Measurements from ENCODE around the gene PCDH18.
"Not testable (repeated sequence)": the region's sequence is repeated elsewhere in the genome, so short reads cannot be mapped to it uniquely, and the experiment has no call there.

The PCDH18 gene, protein sequence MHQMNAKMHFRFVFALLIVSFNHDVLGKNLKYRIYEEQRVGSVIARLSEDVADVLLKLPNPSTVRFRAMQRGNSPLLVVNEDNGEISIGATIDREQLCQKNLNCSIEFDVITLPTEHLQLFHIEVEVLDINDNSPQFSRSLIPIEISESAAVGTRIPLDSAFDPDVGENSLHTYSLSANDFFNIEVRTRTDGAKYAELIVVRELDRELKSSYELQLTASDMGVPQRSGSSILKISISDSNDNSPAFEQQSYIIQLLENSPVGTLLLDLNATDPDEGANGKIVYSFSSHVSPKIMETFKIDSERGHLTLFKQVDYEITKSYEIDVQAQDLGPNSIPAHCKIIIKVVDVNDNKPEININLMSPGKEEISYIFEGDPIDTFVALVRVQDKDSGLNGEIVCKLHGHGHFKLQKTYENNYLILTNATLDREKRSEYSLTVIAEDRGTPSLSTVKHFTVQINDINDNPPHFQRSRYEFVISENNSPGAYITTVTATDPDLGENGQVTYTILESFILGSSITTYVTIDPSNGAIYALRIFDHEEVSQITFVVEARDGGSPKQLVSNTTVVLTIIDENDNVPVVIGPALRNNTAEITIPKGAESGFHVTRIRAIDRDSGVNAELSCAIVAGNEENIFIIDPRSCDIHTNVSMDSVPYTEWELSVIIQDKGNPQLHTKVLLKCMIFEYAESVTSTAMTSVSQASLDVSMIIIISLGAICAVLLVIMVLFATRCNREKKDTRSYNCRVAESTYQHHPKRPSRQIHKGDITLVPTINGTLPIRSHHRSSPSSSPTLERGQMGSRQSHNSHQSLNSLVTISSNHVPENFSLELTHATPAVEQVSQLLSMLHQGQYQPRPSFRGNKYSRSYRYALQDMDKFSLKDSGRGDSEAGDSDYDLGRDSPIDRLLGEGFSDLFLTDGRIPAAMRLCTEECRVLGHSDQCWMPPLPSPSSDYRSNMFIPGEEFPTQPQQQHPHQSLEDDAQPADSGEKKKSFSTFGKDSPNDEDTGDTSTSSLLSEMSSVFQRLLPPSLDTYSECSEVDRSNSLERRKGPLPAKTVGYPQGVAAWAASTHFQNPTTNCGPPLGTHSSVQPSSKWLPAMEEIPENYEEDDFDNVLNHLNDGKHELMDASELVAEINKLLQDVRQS

DNA sequence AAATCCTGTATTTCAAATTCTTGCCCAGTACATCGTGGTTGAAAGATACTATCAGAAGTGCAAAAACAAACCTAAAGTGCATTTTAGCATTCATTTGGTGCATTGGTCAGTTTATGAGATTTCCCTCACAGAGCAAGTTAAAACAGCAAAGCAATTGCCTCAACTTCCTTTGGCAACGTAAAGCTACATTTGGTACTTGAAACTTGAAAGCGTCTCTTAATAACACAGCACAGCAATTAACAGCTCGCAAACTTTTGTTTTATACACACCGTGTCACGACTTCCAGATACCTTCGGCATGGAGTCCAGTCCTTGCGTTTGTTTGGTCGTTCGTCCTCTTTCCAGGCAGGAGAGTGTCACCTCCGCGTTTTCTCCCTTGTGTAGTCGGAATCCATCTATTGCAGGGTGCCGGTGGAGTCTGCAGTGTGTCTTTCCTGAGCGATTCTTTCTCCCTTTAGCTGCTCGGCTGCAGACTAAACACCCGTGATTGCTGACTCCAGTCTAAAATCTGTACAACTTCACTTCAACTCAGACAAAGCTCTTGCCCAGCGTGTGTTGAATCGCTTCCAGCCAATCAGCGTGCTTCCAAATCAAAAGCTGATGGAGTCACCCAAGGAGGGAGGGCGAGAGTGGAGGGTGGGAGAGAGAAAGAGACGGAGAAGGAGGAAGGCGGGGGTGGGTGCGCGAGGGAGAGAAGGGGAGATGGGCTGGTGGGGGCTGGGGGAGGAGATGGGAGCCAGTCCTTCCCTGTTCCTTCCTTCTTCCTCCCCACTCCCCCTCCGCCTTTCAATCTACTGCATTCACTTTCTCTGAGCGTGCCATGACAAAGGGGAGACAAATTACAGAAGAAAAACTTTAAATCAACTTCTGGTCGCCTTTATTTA lies at the start of gene PCDH18:
TSS of gene PCDH18 (minus strand) at position 509 of the 883 bp plus-strand sequence. CDS start at position 103, 406 bp downstream.
- DNase-seq: peak in 1 of 2 experiments; percentile 36

DNA sequence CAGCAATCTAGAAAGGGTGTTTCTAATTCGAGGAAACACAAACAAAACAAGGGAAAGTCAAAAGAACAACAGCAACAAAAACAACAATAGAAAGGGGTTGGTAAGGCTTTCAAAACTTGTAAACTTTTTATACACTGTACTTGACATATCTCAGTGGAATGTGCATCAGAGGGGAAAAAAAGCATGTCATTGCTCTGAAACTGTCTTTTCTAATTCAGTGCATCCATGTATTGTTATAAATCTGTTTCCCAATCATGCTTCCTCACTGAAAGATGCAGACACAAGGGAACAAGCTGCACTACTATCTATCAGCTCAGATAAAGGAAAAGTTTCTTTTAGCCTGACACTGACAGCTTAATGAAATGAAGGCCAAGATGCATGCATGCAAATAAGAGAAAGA lies 44.2 kb upstream of the PCDH18 start:
- no peak for DNase-seq

DNA sequence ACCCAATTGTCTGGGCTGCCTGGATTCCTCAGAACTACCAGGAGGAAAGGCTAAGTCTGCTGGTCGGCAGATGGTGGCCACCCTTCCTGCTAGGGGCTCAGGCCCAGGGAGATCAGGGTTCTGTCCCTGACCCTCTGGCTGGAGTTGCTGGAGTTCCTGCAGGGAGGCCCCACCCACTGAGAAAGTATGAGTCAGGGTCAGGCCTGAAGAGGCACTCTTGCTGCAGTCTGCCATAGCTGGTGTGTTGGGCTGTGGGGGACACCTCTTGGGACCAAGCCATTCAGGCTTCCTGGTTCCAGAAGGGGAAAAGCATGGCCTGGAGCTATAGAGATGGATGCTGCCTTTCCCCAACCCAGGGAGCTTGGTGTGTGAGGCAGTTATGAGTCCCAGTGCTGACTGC lies 40.4 kb upstream of the PCDH18 start:
- DNase-seq: no peak

DNA sequence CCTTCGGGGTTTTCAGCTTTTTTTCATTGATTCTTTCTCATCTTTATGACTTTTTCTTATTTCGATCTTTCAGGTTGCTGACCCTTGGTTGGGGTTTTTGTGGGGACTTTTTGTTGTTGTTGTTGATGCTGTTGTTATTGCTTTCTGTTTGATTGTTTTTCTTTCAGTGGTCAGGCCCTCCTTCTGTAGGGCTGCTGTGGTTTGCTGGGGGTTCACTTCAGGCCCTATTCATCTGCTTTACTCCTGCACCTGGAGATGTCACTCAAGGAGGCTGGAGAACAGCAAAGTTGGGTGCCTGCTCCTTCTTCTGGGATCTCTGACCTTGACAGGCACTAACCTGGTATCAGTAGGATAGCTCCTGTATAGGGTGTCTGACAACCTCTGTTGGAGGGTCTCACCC lies 39.9 kb upstream of the PCDH18 start:
- DNase-seq: no peak

DNA sequence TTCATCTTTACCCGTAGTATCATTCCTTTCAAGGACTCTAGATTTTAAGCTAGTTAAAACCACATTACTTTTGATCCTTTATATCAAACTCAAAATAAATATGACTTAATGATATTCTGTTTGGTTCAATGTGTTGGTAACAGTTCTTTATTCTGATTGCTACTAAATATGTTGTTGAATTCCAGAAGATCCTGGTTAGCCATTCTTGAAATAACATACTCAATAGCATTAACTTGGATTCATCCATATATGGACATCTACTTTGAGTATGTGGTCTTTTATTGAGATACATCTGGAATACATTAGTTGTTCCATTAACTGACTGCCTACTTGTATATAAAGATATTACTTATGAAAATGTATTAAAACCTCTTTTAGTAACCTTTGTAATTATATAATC lies 27.5 kb upstream of the PCDH18 start:
- DNase-seq: no peak

DNA sequence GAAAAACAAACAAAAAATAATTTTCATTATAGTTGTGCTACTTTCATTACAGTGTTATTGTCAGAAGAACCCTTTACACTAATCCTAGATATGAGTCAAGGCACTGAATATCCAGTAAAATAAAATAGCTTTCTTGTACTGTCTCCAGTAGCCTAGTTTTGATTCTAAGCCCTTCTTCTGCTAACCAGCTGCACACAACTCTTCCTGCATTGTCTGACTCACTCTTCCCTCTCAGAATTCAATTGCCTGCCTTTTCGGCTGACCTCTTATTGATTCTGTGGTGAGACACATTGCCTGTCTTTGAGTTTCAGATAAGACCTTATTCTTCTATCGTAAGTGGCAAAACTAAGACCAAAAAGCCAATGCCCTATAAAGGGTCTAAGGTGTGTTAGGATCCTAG lies 26.7 kb upstream of the PCDH18 start:
- DNase-seq: no peak

DNA sequence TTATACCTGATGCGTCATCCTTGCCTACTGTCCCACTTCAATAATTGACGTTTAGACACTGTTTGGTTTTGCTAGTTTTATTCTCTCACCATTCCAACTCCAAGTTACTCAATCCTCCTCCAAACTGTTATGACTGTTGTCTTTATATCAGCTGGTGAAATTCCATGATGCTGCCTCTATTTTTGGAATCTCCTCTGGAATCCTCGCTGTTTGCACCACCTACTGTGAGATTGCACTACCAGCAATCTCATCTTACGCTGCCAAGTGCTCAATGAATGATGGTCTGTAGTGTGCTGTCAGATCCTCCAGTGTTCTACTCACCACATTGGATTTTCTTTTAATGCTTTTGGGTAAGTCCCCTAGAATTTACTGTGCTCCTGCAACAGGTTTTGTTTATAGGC lies 13.2 kb upstream of the PCDH18 start:
- peak in 1 of 2 experiments; percentile 12 for DNase-seq

DNA sequence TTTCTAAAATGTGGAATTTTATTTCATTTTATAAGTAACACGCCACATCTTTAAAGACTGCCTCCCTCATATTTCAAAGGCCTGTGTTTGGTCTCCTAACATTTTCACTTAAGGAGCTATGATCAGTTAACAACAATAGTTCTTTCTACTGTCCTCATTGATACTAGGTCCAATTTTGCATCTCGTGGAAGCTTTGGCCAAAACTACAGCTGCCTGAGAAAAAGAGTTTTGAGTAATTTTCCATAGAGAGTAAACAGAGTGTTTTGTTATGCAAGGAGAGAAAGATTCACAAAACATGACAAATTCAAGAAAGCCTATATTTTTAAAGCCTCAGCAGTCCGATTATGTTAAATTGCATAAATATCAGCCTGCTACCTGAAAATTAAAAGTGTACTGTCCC lies 11.4 kb upstream of the PCDH18 start:
- DNase-seq: no peak

DNA sequence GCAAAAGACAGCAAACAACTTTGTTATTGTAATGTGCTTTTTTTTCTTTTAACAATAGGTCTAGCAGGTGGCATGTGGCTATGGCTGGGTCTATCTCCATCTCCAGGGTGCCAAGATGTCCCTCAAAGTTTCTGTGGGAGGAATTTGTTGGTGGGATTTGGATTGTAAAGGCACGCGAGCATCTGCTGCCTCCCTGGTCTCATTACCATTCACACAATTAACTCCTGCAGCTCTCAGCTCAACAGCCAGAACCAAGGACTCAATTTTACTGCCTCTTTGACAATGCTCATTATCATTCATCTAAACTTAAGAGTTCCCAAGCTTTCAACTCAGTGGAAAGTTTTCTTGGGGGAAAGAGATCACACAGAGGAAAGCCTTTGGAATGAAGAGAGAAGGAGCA lies 10.9 kb upstream of the PCDH18 start:
- no peak for DNase-seq

DNA sequence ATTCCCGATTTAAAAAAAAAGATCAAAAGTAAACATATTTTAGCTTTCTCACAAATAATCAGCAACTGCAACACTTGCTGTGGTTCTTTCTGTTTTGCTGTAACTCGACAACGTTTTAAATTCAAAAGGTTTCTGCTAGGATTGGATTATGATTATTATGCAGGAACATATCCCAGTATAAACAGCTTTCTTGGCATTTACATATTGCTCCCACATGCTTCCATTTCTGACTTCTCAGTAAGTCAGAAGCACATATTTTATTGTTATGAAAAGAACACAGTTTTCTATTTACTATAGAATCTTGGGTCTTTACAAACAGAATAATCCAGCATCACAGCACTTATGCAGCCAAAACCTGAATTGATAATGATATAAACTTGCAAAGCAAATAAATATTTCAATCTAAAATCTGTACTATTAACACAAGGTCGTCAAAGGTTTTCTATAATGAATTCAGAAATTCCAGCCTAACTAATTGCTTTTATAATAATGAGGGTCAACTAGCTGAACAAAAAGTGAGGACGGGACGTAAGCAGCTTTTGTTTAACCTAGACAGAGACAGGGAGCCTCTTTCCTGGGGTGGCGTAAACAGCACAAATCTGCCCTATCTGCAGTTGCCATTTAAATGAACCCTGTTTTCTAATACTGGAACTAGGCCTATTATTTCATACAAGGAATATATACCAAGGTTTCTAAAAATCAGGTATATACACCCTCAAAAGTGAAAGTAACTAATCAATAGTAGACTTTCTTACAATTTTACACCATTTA lies 9.8 kb upstream of the PCDH18 start:
- DNase-seq: no peak

DNA sequence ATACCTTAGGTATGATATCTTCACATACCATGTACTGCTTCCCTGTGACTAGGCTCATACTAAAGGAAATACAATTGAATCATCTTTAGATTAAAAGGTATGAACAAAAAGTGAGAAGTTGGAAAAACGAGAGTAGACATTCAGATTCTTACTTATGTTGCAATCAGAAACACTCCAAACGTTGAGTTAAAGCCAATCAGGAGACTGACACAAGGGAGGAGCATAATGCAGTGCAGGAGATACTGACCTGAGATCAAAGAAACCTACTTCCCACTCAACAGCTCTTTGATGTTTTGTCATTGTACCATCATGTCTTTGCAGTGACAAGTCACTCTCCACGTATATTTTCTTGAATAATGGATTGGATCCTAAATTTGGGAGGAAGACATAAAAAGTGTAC lies 8.9 kb upstream of the PCDH18 start:
- DNase-seq: no peak

DNA sequence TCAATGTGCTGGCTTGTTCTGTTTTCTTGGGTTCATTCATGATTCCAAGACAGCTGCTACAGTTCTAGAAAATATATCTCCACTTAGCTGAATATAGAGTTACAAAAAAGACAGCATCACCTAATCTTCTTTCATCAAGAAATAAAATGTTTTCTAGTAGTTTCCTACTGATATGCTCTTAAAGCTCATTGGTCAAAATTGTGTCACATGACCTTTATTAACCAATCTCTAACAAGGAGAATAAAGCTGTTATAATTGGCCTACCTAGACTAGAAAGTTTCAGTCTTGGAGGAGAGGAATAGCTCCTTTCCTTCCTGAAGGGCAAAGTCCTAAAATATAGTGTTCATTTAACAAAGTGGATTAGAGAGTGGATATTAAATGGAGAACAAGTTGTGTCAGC lies 8.1 kb upstream of the PCDH18 start:
- no peak for DNase-seq

DNA sequence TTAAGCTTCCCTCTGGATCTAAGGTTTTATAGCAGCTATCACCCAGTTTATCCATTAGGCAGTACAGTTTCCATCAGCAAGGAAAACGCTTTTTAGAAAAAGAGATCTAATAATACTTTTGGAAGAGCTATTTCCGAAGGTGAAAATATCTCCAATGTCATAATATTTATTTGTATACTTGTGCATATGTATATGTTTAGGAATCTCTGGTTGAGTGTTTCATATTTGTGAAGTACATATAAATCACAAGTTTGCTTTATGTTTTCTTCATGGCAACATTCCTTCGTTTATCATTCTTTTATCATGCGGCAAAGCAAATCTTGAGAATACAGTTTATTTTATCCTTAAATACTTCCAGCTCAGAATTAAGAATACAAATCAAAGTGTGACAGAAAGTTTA lies 6.2 kb upstream of the PCDH18 start:
- no peak for DNase-seq

DNA sequence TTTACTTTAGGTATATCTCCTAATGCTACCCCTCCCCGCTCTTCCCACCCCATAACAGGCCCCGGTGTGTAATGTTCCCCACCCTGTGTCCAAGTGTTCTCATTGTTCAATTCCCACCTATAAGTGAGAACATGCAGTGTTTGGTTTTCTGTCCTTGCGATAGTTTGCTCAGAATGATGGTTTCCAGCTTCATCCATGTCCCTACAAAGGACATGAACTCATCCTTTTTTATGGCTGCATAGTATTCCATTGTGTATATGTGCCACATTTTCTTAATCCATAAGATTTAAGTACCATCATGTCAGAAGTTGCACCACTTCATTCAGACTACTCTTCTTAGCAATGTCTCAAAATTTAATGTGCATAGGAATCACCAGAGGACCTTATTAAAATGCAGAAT lies 5.5 kb upstream of the PCDH18 start:
- DNase-seq: not testable (repeated sequence)

DNA sequence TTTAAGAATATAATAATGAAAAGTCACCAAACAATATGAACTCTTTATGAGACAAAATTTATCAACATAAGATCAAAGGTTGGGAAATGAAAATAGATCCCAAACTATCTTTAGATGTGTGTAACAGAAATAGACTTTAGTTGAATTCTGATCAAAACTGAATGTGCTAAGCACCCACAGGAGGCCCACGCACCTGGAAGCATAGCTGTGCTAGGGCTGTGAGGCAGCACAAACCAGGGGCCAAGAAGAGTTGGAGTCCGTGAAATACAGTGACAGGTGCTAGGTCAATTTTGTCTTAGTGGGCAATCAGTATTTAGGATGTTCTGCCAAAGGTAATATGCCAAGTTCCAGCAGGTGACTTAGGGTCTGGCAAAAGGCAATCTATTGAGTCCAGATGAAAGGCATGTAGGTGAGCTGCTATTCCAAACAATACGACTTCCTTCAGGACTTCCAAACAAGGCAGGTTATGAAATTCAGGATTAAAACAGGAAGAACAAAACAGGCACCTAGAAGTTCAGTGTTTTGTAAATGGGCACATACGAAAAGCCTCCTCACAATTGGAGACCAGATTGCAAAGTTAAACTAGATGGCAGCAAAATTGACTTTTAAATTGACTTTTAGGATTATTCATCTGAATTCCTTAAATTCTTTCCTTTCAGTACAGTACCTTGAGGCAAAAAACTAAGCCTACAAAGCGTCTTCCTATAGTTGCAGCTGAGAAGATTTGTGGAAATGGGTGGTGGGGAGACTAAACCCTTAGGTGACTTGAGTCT lies 4.7 kb upstream of the PCDH18 start:
- no peak for DNase-seq

DNA sequence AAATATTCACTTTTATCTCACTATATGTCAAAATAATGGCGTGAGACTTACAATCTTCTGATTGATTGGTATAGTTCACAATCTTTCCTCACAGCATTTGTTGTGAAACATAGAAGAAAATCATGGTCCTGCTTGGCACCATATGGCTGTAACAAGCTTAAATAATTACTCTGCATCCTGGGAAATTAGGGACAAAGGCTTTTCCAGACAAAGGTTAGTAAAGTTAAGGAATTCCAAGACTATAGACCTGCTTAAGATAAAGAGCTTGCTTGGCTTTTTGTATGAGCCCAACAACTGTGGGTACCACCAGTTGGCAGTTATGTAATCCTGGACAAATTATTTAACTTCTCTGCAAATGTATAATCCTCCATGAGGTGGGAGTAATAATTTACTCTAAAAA lies 3.4 kb upstream of the PCDH18 start:
- DNase-seq: no peak

DNA sequence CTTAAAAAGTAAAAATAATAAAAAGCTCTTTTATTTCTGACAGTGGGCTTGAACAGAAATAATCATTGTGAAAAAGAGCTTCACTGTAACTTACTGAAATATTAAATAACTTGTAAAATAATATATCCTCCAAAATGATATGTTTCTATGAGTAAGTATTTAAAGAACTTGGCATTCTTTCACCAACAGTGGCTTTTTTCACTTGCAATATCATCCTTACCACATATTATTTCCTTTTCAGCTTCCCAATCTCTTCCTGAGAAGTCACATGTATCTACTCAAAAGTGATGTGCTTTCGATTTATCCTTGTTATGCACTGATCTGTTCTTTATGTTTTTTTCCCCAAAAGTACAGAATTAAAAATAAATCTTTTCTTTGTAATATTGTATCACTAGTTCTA lies 2.2 kb upstream of the PCDH18 start:
- no peak for DNase-seq

DNA sequence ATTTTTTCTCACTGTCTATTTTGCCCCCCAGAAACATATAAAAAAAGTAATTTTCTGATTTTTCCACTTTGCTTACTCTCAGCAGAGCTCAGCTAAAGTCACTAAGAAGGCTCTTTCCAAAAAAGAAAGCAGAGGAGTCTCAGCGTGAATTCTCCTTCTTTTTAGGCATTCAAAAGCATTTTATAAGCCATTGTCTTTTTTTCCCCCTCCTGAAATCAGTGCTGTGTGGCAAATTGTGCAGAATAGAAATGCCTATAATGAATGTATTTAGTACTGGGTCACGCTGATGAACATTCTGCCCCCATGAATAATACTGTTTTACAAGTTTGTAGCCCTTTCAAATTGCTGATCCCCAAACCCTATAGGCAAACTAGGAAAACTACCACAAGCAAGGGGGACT lies 1.6 kb upstream of the PCDH18 start:
- no peak for DNase-seq

DNA sequence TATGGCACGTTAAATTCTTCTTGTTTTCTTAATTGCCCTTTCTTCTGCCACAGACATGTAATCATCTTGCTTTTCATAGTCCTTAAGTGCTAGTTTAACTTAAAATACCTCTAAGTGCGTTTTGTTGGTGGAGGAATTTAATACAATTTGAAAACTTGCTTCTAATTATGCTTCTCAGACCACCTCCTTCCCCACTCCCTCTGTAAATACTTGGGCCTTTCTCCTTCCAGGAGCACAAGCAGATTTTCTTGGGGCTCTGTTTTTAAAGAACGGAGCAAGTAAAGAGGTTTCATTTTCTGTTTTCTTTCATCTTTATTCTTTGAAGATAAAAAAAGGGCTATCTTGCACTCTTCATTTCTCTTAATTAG lies 559 bp upstream of the PCDH18 start:
- DNase-seq: no peak

DNA sequence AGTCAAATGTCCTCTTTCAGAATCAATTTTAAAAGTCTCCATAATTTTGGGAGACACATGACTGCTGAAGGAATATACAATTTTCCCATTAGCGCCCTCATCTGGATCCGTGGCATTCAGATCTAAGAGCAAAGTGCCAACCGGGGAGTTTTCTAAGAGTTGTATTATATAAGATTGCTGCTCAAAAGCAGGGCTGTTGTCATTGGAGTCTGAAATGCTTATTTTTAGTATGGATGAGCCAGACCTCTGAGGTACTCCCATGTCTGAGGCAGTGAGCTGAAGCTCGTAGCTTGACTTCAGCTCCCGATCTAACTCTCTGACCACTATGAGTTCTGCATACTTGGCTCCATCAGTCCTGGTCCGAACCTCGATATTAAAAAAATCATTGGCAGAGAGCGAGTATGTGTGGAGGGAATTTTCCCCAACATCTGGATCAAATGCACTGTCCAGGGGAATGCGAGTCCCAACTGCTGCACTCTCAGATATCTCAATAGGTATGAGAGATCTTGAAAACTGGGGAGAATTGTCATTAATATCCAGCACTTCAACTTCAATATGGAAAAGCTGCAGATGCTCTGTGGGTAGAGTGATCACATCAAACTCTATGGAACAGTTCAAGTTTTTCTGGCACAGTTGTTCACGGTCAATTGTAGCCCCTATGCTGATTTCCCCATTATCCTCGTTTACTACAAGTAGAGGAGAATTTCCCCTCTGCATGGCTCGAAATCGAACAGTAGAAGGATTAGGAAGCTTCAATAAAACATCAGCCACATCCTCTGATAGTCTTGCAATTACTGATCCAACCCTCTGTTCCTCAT lies 917 bp downstream of the PCDH18 start:
- DNase-seq: no peak
